CD4-positive, alpha-beta T cell (primary cell): ENCODE measurements around the gene WDR35. TPM values are rescaled to one million over a fixed set of nuclear protein-coding genes. Genes with fewer than 3 reads are reported as not detected.
"Not testable (repeated sequence)": the region's sequence is repeated elsewhere in the genome, so short reads cannot be mapped to it uniquely, and the experiment has no call there.

Experiments used
- ATAC-seq: fragments of 200-7000 bp; cut with Tn5 transposase; one replicate; pipeline ENCODE4 v1.10.0; 2022; ENCODE audit warnings: mild to moderate bottlenecking; ENCODE audit not compliant: poor library complexity
- CTCF ChIA-PET: fragments of 350-600 bp; sonication (Branson Sonifier 250); formaldehyde crosslinking; loops from one replicate; lab custom pipeline; 2021; ENCODE audit warnings: antibody characterized with exemption, inconsistent platforms; lab: Charles Lee
- POLR2A ChIA-PET: fragments of 350-600 bp; sonication (Branson Sonifier 250); formaldehyde crosslinking; loops from one replicate; lab custom pipeline; 2021; ENCODE audit warnings: antibody characterized with exemption, inconsistent platforms; lab: Charles Lee
- DNase-seq, 14 experiments: peaks; one replicate each; pipeline ENCODE4 v3.0.0-alpha.2; 2013 to 2020; ENCODE audit warnings: mixed read lengths in 2 of 14
- H3K27ac ChIP-seq, 2 donors: one replicate each; pipeline versions ENCODE4 v1.5.1 to v1.7.0; 2013; ENCODE audit warnings: low read length in 2 of 2, low read depth in 1 of 2, mild to moderate bottlenecking in 1 of 2
- H3K27me3 ChIP-seq, 2 experiments: 1 replicate in 1 of 2; 2 replicates in 1 of 2; pipeline versions ENCODE4 v1.6.1 to v1.7.0; 2013; ENCODE audit warnings: low read length in 2 of 2, control low read depth in 1 of 2, mild to moderate bottlenecking in 1 of 2, moderate library complexity in 1 of 2; ENCODE audit not compliant: insufficient read depth in 2 of 2, control insufficient read depth in 1 of 2
- H3K36me3 ChIP-seq: one replicate; pipeline ENCODE4 v1.6.1; 2013; ENCODE audit warnings: low read length, control low read depth; ENCODE audit not compliant: insufficient read depth
- H3K4me1 ChIP-seq: one replicate; pipeline ENCODE4 v1.6.1; 2013; ENCODE audit warnings: low read length, control low read depth; ENCODE audit not compliant: insufficient read depth
- H3K4me3 ChIP-seq: one replicate; pipeline ENCODE4 v1.5.1; 2013; ENCODE audit warnings: mild to moderate bottlenecking, low read length, moderate library complexity
- H3K9me3 ChIP-seq, 2 experiments: 1 replicate in 1 of 2; 2 replicates in 1 of 2; pipeline versions ENCODE4 v1.6.1 to v1.7.0; 2013; ENCODE audit warnings: low read length in 2 of 2, mild to moderate bottlenecking in 2 of 2, control low read depth in 1 of 2, moderate library complexity in 1 of 2; ENCODE audit not compliant: control insufficient read depth in 1 of 2, insufficient read depth in 1 of 2
- H3K27ac Mint-ChIP-seq: one replicate; pipeline ENCODE4 v1.8.0; 2020; ENCODE audit warnings: mixed read lengths
- H3K27me3 Mint-ChIP-seq: one replicate; pipeline ENCODE4 v1.8.0; 2021; ENCODE audit warnings: mixed read lengths
- H3K36me3 Mint-ChIP-seq: one replicate; pipeline ENCODE4 v1.8.0; 2021; ENCODE audit warnings: low read depth, mixed read lengths
- H3K4me1 Mint-ChIP-seq: one replicate; pipeline ENCODE4 v1.8.0; 2021; ENCODE audit warnings: low read depth, mixed read lengths
- H3K4me3 Mint-ChIP-seq: one replicate; pipeline ENCODE4 v1.8.0; 2020; ENCODE audit warnings: mild to moderate bottlenecking, mixed read lengths
- H3K9me3 Mint-ChIP-seq: one replicate; pipeline ENCODE4 v1.8.0; 2020; ENCODE audit warnings: mixed read lengths
- intact Hi-C, 2 experiments: fragments of 100-400 bp; cut with DNase I in 1 of 2; cut with micrococcal nuclease in 1 of 2; formaldehyde crosslinking; loops; one replicate each; pipeline versions ENCODE4 v1.15.1 to v1.9.0; 2023 to 2025; cut with DNase I, micrococcal nuclease
- total RNA-seq, 174 experiments: library from RNA in 2 of 174; stranded (reverse) in 2 of 174; gene quantifications; one replicate each; pipeline ENCODE4 v1.2.3 and lab custom pipeline; 2021 to 2026
- TF ChIP-seq, protein P1 (sequence below): fragments of 200-600 bp; IDR thresholded peaks from one replicate; pipeline ENCODE4 v1.8.0; 2022; ENCODE audit warnings: antibody characterized with exemption, mild to moderate bottlenecking

The WDR35 gene
- total RNA-seq, 2 experiments from 2014 or later: 2.8 to 3.2 TPM

DNA sequence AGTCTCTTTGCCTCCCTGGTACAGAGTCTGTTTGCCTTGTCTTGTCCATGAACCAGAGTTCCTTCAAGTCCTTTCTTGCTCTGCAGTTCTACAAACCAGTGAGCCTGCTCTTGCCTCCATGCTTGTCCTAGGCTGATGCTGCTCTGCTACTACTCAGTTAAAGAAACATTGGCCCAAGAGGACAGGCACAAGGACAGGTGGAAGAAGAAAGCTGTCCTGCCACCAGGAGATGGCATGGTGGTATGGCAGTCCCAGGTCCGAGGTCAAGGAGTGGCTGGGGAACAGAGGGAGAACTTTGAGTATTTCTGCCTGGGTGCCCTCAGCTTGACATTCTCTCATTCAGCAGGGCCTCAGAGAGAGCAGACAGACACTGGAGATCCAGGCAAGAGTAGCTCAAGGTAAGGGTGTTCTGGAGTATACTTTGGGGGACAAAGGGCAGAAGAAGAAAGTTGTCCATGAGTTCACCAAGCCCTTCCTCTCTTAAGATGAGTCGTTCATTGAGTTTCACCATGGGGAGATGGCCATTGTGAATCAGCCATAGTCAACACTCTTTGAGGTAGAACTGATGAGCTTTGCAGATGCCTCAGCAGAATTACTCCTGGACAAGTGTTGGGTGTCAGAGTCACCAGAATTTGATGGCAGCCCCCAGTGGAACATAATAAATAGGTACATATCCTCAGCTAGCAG lies 108.5 kb downstream of the WDR35 start:
- Histone ChIP-seq H3K27me3 (no peaks in the 10 kb centered on the region), H3K9me3 (no peaks in the 10 kb centered on the region), H3K4me1 (no peaks in the 10 kb centered on the region), H3K27ac (no peak overlapping the region), H3K36me3 (peaks cover 8% of the 10 kb centered on the region), H3K4me3 (no peak overlapping the region)
- Mint-ChIP-seq H3K36me3 (peaks cover 14% of the 10 kb centered on the region), H3K9me3 (no peaks in the 10 kb centered on the region), H3K4me3 (no peak overlapping the region), H3K27ac (no peak overlapping the region), H3K27me3 (no peaks in the 10 kb centered on the region), H3K4me1 (no peaks in the 10 kb centered on the region)
- DNase-seq (no peak), ATAC-seq (no peak)
- intact Hi-C loops: no loop called here
- CTCF ChIA-PET: no interaction called here
- POLR2A ChIA-PET: no interaction called here
- TF ChIP-seq, protein P1, sequence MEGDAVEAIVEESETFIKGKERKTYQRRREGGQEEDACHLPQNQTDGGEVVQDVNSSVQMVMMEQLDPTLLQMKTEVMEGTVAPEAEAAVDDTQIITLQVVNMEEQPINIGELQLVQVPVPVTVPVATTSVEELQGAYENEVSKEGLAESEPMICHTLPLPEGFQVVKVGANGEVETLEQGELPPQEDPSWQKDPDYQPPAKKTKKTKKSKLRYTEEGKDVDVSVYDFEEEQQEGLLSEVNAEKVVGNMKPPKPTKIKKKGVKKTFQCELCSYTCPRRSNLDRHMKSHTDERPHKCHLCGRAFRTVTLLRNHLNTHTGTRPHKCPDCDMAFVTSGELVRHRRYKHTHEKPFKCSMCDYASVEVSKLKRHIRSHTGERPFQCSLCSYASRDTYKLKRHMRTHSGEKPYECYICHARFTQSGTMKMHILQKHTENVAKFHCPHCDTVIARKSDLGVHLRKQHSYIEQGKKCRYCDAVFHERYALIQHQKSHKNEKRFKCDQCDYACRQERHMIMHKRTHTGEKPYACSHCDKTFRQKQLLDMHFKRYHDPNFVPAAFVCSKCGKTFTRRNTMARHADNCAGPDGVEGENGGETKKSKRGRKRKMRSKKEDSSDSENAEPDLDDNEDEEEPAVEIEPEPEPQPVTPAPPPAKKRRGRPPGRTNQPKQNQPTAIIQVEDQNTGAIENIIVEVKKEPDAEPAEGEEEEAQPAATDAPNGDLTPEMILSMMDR: no peak

GRCh38 chr2:19880191-19880590 lies 109.7 kb downstream of the WDR35 start:
- H3K36me3 ChIP-seq: peaks cover 19% of the 10 kb centered on the region
- H3K36me3 Mint-ChIP-seq: peaks cover 26% of the 10 kb centered on the region
- H3K4me3 Mint-ChIP-seq, H3K27ac Mint-ChIP-seq, H3K4me1 ChIP-seq, H3K27ac ChIP-seq, H3K27me3 Mint-ChIP-seq, intact Hi-C loops, DNase-seq, H3K27me3 ChIP-seq, H3K4me3 ChIP-seq, CTCF ChIA-PET, H3K9me3 Mint-ChIP-seq, ATAC-seq, POLR2A ChIA-PET, H3K4me1 Mint-ChIP-seq, H3K9me3 ChIP-seq: not testable (repeated sequence)

GRCh38 chr2:19879120-19879519 lies 110.8 kb downstream of the WDR35 start:
- Mint-ChIP-seq H3K4me1 (no peaks in the 10 kb centered on the region), H3K27me3 (no peaks in the 10 kb centered on the region), H3K9me3 (no peaks in the 10 kb centered on the region), H3K4me3 (no peak overlapping the region), H3K27ac (no peak overlapping the region), H3K36me3 (peaks cover 36% of the 10 kb centered on the region)
- CTCF ChIA-PET: no interaction called here
- POLR2A ChIA-PET: interaction anchor here (0.6 kb wide), 1 partner anchor 22 kb away, joined by 3 read pairs; no protein-coding TSS in a partner anchor
- Histone ChIP-seq H3K9me3 (no peaks in the 10 kb centered on the region), H3K4me1 (no peaks in the 10 kb centered on the region), H3K36me3 (peaks cover 23% of the 10 kb centered on the region), H3K27ac (no peak overlapping the region), H3K27me3 (no peaks in the 10 kb centered on the region), H3K4me3 (no peak overlapping the region)
- intact Hi-C loops: no loop called here
- TF ChIP-seq, protein P1: no peak
- DNase-seq: no peak
- ATAC-seq: no peak
